T-helper 22 cell (primary cell): ENCODE measurements around the gene CLIC4.
"Not testable (repeated sequence)": the region's sequence is repeated elsewhere in the genome, so short reads cannot be mapped to it uniquely, and the experiment has no call there.

Source experiments
- DNase-seq: peaks from one replicate; pipeline ENCODE4 v3.0.0-alpha.2; 2020; ENCODE audit warnings: low read depth

The CLIC4 gene

DNA sequence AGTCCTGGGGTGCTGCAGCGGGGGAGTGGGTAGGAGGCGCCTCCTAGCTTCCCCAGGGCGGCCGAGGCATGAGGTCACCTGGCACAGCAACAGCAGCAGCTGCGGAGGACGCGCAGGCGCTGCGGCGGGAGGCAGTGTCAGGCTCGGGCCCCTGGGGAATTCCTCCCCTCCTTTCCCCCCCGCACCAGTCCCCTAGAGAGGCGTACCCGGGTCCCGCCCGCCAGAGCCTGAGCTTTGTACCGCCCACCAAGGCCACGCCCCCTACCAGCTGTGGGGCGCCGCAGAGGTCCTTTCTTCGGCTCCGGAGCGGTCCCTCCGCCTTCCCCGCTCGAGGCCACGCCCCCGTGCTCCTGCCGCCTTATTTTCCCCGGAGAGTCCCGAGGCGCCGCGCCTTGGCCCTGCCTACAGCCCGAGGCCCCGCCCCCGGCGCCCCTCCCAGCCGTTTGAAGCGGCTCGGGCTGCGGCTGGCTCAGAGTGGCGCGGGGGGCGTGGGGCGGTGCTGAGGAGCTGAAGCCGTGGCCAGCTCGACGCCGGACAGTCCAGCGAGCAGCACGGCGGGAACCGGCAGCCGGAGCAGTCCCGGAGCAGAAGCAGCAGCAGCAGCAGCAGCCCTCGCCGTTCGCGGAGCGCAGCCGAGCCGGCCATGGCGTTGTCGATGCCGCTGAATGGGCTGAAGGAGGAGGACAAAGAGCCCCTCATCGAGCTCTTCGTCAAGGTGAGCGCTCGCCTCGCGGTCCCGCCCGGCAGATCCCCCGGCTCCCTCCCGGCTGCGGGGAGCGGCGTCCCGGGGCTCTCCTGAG lies at the start of gene CLIC4:
Gene CLIC4 (plus strand): TSS at position 537 of the 800 bp plus-strand sequence. CDS start 107 bp downstream, at position 644.
- peak; percentile 99 for DNase-seq

DNA sequence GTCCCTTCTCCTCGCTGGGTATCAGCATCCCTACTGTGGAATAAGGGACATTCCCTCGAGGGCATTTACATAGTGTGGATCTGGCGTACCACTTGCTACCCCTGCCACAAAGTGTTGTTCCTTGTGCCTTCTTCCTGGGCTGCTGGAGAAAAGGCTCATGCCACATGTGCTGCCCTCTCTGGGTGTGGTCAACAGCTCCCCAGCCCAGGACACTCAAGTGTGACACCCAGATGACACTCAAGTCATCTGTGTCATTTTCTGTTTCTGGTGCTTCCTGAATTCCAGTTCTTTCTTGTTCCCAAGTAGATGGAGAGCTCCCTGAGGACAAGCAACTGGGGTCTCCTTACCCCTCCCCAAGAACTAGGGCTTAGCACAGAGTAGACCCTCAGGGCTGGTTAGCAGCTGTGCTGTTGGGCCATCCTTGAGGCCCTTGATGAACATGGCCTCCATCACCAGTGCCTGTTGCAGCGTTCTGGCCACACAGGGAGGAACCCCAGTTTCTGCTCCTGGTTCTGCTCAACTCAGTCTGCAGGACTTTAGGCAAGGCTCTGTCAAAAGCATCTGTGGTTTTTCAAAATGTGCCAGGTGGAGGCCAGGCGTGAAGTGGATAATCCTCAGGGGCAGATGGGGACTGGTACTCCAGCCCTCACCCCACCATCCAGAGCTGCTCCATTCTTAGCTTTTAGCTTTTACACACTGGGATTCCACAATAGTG lies 49.0 kb upstream of the CLIC4 start:
- DNase-seq, result no peak

DNA sequence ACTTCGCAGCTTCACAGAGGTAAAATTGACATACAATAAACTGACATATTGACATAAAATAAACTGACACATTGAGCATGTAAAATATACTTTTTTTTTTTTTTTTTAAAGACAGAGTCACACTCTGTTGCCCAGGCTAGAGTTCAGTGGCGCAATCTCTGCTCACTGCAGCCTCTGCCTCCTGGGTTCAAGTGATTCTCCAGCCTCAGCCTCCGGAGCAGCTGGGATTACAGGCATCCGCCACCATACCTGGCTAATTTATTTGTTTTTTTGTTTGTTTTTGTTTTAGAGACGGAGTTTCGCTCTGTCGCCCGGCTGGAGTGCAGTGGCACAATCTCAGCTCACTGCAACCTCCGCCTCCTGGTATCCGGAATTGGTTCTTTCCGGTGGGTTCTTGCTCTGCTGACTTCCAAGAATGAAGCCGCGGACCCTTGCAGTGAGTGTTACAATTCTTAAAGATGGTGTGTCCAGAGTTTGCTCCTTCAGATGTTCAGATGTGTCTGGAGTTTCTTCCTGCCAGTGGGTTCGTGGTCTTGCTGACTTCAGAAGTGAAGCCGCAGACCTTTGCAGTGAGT lies 48.4 kb upstream of the CLIC4 start:
- DNase-seq, result no peak

DNA sequence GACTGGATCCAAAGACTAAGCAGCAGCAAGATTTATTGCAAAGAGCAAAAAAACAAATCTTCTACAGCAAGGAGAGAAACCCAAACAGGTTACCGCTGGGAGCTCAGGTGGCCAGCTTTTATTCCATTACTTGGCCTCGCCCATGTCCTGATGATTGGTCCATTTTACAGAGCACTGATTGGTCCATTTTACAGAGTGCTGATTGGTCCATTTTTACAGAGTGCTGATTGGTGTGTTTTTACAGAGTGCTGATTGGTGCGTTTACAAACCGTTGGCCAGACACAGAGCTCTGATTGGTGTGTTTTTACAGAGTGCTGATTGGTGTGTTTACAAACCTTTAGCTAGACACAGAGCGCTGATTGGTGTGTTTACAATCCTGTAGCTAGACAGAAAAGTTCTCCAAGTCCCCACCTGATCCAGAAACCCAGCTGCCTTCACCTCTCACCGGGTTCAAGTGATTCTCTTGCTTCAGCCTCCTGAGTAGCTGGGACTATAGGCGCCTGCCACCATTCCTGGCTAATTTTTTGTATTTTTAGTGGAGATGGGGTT lies 47.7 kb upstream of the CLIC4 start:
- not testable (repeated sequence) for DNase-seq

DNA sequence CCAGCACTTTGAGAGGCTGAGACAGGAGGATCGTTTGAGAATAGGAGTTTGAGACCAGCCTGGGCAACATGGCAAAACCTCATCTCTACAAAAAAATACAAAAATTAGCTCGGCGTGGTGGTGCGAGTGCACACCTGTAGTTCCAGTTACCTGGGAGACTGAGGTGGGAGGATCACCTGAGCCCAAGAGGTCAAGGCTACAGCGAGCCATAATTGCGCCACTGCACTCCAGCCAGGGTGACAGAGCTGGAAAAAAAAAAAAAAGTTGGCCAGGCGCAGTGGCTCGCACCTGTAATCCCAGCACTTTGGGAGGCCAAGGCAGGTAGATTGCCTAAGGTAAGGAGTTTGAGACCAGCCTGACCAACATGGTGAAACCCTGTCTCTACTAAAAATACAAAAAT lies 46.9 kb upstream of the CLIC4 start:
- DNase-seq, result not testable (repeated sequence)

DNA sequence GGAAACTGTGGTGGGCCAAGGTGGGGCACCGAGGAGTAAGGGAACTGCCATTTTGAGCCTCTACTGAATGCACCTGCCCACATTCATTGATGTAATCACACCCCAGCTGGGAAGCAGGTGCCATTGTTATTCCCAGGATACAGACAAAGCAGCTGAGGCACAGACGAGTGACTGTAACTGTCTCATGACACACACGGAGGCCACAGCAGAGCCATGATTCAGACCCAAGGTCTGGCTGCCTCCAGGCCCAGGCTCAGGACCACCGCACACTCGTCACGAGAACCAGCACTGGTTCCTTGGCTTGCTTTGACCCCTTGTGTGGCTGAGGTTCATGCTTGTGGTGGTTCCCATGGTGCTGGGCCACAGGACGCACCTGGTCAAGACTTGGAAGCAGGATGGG lies 45.6 kb upstream of the CLIC4 start:
- DNase-seq, result no peak

DNA sequence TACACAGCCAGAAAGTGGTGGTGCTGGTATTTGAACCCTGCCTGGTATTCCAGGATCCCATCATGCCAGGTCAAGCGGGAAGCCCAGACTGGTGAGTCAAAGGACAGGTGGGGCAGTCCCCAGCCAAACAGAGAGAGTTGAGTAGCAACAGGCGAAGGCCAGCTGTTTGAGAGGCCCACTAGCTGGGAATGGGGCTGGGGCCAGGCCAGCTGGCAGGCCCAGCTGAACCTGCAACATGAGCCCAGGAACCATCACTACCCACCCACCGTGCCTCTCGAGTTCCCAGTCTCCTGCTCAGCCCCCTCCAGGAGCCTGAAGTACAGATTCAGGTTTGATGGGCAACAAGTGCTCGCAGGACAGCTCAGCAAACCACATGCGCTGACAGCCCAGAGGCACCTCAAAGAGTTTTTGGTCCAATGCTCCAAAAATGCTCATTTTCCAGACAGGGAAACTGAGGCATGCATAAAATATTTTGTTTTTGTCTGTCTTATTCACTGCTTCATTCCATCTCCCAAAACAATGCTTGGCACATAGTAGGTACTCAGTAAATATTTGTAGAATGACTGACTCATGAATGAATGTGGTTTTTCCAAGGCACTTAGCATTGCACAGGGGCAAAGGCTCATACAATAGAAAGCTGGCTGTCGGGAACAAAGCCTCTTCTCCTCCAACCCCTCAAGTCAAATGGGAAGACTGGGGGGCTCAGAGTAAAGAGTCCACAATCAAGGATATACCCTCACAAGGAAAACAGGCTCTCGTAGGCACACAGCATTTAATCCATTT lies 42.5 kb upstream of the CLIC4 start:
- DNase-seq, result no peak

DNA sequence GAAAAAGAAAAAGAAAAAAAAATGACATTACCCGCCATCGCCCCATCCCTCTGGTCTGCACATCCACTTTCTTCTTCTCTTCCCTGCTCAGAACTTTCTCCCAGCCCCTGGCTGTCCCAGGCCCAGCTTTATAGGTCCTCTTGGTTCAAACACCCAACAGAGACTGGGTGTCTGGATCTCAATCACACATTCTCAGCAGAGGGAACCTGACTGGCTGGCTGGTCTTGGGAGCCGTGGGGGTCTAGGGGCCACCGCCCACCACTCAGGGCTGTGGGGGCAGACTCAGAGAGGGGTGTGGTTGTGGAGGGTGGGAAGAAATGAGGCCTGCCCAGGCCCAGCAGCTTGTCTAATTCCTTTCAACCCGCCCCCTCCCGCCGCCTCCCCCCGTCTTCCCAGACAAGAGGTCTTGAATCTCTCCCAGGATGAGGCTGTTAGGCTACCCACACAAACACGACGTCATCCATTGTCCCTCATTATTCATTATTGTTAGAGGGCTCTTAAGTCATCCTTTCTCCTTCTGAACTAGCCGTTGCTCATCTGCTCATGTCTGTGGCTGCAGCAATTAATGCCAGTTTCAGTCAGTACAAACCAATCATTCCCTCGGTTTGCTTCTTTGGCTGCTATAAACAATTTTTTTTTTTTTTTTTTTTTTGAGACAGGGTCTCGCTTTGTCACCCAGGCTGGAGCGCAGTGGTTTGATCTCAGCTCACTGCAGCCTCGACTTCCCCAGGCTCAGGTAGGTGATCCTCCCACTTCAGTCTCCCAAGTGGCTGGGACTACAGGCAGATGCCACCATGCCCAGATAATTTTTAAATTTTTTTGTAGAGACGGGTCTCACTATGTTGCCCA lies 40.6 kb upstream of the CLIC4 start:
- no peak for DNase-seq

DNA sequence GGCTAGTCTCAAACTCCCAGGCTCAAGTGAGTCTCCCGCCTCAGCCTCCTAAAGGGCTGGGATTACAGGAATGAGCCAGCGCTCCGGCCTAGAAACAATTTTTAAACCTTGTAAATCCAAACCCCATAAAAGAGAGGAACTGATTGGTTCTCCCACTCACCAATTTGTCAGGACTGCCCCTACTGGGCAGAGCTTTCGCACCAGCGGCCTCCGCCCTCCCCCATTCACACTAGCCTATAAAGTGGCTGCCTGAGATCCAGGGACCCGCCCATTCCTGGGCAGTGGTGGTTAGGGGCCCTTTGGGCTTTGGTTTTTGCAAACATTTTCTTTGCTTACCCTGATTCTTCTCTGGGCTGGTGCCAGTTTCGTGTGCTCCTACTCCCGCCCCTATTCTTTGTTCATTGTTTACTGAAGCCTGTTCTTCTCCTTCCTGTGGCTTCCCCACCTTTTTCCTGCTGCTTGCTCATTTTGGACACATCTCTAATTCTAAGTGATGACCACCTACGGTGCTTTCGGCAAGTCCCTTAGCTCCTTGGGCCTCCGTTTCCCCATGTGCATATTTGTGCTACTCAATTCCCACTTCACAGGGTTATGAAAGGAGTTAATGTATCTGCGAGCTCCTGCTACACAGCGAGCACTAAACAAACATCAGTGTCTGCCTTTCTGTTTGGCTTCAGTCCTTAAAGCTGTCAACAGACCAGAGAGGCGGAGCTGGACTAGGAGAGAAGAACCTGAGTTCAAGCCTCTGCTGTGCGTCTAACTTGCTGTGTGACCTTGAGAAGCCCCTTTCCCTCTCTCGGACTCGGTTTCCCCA lies 39.8 kb upstream of the CLIC4 start:
- no peak for DNase-seq

DNA sequence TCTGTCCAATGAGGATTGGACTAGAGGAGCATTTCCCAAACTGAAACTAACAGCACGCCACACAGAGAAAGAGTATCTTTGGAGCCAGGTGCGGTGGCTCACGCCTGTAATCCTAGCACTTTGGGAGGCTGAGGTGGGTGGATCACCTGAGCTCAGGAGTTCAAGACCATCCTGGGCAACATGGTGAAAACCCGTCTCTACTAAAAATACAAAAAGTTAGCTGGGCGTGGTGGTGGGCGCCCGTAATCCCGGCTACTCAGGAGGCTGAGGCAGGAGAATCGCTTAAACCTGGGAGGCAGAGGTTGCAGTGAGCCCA lies 39.2 kb upstream of the CLIC4 start:
- not testable (repeated sequence) for DNase-seq

DNA sequence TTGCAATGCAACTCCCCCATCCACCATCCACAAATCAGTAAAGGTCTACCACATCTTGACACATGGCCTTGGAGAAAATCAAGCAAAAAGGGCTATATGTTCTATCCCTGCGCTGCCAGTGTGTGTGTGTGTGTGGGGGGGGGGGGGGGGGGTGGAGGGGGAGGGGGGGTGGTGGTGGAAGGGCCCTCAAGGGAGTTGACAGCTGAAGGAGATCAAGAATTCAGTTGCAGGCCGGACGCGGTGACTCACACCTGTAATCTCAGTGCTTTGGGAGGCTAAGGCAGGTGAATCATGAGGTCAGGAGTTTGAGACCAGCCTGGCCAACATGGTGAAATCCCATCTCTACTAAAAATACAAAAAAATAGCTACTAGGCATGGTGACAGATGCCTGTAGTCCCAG lies 37.6 kb upstream of the CLIC4 start:
- DNase-seq, result no peak

DNA sequence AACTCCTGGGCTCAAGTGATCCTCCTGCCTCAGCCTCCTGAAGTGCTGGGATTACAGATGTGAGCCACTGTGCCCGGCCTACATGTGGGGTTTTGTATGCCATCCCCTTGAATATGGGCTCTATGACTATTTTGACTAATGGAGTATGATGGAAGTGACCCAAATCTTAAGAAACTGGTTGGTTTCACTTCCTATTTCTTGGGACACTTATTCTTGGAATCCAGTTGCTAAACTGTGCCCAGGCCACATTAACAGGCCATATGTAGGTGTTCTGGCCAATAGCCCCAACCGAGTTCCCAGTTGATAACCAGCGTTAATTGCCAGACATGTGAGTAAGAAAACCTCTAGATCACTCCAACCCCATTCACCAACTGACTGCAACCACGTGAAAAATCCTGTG lies 36.3 kb upstream of the CLIC4 start:
- no peak for DNase-seq

DNA sequence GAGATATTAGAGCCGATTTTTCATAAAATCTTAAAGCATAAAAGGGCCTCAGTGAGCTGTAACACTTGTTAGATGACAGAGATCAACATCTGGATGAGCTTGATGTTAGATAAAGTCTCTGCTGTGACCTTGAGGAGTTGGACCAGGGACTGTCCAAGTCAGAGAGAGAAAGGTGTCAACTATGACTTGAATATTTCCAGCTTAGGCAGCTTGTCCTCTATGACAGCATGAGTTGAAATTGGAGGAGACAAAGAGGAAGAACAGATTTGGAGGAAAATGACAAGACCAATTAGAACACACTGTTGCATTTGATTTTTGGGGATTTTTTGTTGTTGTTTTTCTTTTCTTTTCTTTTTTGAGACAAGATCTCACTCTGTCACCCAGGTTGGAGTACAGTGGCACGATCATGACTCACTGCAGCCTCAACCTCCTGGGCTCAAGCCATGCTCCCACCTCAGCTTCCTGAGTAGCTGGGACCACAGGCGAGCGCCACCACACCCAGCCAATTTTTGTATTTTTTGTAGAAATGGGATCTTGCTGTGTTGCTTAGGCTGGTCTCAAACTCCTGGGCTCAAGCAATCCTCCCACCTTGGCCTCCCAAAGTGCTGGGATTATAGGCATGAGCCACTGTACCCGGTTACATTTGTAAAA lies 35.3 kb upstream of the CLIC4 start:
- no peak for DNase-seq

DNA sequence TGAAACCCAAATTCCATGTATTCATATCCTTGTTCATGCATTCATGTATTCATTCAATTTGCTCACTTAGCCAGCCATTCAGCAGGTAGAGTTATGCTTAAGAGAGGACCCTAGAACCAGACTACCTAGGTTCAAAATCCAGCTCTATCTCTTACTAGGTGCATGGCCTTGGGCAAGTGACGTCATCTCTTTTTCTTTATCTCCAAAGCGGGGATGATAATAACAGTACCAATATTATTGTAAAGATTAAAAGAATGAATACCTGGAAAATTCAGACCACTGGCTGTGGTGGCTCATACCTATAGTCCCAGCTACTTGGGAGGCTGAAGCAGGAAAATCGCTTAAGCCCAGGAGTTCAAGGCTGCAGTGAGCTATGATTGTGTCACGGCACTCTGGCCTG lies 33.9 kb upstream of the CLIC4 start:
- DNase-seq, result no peak

DNA sequence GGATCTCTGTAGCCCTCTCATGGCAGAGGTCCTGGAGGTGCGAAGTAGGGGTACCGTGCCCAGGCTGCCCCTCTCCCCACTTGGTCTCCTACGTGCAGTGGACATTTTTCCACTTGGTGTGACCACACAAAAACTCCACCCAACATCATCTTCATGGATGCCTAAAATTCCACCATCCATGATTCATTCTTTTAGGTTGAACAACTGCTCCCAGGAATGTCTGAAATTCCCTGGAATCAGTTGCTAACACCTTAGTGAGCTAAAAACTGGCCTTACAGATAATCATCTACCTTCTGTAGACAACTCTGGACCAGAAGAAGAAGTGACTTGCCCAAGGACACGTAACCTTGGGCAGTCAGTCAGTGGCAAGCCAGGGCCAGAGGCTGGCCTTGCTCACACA lies 32.1 kb upstream of the CLIC4 start:
- no peak for DNase-seq

DNA sequence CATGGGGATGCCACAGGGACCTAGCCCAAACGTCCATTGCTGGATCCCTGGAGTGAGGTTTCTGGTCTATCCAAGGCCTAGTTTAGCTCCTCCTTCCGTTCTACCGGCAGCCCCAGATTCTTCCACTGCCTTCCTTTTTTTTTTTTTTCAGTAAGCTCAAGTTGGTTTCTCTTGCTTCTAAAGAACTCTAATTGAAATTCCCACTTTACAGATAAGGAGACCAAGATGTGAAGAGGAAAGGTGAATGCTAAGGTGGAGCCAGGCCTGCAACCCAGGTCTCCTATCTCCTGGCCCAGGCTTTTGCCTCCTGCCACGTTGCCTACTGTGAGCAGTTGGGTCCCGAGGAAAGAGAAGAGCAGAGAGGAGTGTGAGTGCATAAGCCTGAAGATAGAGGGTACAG lies 31.5 kb upstream of the CLIC4 start:
- DNase-seq, result no peak

DNA sequence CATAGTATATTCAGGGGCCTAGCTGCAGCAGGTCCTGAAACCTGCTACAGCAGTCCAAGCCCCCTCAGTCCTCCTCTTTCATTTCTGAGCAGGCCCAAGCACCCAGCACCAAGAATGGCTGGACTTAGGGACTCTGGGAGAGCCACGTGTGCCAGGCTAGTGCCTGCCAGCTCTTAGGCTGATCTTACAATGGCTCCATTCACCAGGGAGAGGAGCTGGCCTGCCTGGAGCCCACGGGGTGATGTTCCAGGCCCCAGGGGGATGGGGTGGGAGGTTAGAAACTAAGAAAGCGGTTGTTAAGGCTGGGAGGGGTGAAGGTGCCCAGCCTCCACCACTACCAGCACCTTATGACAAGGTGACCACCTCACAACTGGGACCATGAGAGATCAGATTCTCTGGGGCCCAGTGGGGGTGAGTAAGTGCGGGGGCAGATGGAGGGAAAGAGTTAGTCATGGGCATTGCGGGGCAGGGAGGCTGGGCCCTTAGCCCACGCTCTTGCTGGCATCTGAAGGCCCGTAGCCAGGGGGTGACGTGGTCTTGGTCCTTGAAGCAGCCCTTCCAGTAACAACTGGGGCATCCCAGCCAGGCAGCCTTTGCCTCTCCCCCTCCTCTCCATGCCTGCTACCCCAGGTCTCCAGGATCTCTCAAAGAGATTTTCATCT lies 30.3 kb upstream of the CLIC4 start:
- DNase-seq, result no peak

DNA sequence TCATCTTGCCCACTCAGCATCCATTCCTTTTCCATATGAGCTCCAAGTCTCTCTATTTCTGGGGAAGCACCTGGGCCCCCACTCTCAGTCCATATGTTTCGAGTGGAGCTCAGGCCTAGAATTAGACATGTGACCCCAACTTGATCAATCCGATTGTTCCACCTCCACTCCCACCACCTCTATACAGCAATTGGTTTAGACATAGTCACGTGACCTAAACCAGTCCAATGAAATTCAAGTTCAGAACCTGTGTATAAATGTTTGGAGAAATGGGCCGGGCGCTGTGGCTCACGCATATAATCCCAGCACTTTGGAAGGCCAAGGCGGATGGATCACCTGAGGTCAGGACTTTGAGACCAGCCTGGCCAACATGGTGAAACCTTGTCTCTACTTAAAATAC lies 29.6 kb upstream of the CLIC4 start:
- DNase-seq, result no peak

DNA sequence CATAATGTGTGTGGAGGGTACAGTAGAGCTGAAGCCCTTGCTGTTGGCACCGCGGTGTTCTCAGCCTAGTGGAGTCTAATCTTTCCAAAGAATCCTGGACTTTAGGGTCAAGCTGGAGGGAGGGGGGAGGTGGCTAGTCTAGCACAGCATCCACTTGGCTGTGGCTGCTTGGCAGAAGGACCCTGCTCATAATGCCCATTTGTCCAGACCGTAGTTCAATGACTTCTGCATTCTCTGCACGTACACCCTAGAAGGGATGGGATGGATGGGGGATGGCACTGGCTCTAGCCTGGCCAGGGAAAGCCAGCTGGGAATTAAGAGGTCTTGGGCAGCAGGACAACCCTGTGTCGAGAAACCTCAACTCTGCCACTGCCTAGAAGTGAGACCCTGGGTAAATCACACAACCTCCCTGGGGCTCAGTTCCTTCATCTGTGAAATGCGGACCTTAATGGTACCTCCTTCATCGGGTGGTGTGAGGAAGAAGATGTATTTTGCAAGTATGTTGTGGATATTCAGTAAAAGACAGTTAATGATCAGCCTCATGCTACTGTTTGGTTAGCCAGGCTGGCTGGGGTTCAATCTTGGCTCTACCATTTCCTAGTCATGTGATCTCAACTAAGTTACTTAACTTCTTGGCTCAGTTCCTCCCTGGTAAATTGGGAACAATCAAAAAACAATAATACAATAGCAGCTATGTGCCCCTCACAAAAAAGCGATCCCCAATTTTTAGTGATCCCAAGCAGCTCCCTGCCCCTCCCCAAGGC lies 27.2 kb upstream of the CLIC4 start:
- DNase-seq, result no peak
